ENCODE results near the gene TUBG1.

TUBG1 gene

GRCh38 chr17:42609182-42609813 lies at the start of gene TUBG1, which contains the start of gene RETREG3:
Gene TUBG1, plus strand, starts transcription at chr17:42609683. Its CDS starts 55 bp downstream, at chr17:42609738.
Gene RETREG3, minus strand, starts transcription at chr17:42609374. Its CDS starts 50 bp downstream, at chr17:42609324.
- peak; percentile 99 for DNase-seq

DNA sequence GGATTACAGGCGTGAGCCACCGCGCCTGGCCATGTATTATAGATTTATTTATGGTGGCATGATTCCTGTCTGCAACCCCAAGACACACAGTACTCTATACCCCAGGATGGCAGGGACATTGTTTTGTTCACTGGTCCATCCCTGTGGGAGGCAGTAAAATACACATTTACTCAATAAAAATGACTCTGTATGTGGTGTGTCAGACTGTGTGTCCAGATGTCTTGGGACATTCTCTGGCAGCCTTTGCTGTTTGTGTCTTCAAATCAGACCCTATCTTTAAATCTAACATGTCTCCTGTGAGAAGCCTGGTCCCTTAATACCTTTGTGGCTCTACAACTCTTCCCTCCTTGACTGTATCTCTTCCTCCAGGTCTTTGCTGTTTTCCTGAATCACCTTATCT lies 49.2 kb upstream of the TUBG1 start:
- DNase-seq = no peak

DNA sequence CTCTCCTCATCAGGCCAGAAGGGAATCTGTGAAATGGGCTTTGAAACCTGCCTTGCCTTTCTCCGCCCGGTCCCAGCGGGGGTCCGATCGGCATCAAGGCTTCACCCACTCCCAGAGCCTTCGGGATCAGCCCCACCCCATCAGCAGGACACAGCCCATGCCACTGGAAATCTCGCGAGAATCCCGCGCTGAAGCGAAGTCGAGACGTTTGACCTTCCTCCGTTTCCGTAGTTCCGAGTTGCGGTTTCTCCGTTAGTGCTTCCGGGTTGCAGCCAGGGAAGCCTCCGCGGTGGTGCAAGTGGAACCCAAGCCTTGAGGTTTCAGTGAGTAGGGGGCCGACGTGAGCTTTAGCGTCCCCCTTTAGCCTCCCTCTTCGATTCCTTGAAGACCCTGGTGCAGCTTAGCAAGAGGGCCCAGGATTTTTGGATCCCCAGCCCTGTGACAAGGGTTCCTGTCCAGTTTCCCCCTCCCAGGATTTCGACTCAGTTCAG lies 47.5 kb upstream of the TUBG1 start, which contains the start of gene COASY:
TSS of gene COASY (plus strand) at position 252 of the 491 bp plus-strand sequence. CDS start 475 bp downstream, outside the sequence.
- peak; percentile 90 for DNase-seq

DNA sequence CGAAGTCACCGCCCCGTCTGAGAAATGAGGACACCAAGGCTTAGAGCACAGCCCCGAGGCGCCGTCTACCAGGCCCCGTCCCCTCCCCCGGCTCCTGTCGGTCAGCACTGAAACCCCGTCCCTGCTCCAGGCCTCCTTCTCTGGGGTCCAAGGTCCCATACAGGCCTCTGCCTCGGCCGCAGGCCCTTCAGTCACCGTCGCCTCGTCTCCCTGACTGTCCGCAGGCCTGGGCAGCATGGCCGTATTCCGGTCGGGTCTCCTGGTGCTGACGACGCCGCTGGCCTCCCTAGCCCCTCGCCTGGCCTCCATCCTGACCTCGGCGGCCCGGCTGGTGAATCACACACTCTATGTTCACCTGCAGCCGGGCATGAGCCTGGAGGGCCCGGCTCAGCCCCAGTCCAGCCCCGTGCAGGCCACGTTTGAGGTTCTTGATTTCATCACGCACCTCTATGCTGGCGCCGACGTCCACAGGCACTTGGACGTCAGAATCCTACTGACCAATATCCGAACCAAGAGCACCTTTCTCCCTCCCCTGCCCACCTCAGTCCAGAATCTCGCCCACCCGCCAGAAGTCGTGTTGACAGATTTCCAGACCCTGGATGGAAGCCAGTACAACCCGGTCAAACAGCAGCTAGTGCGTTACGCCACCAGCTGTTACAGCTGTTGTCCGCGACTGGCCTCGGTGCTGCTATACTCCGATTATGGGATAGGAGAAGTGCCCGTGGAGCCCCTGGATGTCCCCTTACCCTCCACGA lies 46.9 kb upstream of the TUBG1 start:
- DNase-seq = no peak

DNA sequence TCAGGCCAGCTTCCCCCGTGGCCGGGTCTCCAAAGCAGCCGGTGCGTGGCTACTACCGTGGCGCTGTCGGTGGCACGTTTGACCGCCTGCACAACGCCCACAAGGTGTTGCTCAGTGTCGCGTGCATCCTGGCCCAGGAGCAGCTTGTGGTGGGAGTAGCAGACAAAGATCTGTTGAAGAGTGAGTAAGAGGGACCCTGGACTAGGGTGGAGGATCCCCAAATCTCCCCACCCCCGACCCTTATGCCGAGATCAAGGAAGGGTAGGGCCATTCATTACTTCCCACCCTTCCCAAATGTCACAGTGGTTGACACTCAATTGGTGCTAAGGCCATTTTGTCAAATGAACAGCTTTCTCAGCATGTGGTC lies 46.4 kb upstream of the TUBG1 start:
- no peak for DNase-seq

DNA sequence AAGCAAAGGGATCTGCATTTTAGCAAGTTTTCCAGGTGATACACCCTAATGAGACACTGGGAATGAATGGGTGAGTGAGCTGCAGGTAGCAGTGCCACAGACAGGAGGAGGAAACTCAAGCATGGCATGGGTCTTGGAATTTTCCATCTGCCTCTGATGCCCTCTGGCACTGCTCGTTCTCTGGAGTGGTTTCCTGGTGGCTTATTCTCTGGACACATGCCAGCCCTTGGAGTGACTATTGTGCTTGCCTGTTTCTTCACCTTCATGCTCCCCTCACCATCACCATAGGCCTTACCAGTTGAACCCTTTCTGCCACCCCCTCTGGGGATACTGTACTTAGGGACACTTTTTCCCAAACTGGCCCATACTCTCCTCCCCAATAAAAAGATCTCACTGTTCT lies 45.9 kb upstream of the TUBG1 start:
- no peak for DNase-seq

DNA sequence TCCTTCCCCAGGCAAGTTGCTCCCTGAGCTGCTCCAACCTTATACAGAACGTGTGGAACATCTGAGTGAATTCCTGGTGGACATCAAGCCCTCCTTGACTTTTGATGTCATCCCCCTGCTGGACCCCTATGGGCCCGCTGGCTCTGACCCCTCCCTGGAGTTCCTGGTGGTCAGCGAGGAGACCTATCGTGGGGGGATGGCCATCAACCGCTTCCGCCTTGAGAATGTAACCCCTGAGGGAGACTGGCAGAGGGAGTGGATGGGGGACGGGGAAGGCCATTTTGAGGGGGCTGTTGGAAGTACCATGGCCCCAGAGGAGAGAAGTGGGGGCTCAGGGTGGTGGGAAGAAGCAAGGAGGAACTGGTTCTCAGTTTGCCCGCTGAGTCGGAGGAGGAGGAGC lies 45.5 kb upstream of the TUBG1 start:
- no peak for DNase-seq

DNA sequence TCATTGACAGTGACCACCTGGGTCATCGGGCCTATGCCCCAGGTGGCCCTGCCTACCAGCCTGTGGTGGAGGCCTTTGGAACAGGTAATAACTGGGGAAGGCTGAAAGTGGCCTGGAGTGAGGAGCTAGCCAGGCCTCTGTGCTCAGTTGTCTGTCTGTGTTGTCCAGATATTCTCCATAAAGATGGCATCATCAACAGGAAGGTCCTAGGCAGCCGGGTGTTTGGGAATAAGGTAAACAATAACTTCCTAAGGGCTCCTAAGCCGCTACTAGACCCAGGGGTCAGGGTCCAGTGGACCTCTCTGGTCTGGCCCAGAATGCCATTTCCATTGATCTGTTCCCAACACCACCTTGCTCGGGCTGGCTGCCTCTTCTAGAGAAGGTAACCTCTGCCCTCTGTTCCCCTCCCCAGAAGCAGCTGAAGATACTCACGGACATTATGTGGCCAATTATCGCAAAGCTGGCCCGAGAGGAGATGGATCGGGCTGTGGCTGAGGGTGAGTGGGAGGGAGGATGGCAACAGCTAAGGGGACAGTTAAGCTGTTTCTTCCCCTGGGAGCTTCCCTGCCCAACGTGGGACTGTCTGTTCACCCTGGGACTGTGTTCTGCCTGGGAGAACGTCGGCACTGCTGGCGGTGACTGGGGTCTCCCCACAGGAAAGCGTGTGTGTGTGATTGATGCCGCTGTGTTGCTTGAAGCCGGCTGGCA lies 44.5 kb upstream of the TUBG1 start:
- DNase-seq = no peak

DNA sequence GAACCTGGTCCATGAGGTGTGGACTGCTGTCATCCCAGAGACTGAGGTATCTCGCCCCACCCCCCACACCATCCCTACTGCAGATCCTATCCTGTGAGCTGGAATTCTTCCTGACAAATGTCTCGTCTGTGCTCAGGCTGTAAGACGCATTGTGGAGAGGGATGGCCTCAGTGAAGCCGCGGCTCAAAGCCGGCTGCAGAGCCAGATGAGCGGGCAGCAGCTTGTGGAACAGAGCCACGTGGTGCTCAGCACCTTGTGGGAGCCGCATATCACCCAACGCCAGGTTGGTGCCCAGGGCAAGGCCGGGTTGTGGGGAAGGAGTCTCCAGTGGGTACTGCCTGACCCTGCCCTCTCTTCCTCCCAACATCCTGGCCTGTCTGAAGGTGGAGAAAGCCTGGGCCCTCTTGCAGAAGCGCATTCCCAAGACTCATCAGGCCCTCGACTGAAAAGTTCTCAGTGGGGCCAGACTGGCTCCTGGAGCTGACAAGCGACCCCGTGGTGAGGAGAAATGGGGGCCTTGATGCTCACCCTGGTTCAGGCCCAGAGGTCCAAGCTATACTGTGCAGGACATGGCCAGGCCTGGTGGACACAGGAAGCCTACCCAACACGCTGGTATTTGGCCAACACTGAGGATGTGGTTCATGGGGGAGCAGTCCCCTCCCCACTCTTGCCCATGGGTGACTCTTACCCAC lies 43.8 kb upstream of the TUBG1 start:
- no peak for DNase-seq

DNA sequence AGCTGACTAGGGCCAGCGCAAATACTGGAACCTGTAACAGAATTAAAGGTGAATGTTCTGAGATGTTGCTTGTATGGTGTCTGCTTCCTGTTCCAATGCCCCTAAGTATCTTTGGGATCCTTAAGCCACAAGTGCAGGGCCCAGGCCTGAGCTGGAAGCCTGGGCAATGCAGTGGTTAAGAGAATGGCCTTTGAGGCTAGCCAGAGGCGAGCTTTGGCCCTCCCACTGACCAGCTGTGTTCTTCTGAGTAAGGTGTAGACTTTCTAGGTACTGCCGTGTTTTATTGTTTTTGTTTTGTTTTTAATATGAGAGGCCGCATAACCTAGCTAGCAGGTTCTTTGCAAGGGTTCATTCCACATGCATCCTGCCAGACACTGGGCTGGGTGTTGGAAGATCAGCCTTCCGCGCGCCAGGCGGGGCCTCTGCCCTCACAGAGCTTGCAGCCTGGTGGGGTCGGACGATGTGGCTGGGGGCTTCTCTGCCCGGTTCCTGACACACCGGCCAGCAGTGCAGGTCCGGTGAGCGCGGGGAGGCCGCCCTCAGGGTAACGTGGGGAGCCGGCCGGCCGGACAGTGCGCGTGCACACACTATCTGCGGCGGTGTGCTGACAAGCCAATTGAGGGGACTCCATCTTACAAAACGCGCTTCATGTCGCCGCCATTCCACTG lies 43.1 kb upstream of the TUBG1 start:
- no peak for DNase-seq

DNA sequence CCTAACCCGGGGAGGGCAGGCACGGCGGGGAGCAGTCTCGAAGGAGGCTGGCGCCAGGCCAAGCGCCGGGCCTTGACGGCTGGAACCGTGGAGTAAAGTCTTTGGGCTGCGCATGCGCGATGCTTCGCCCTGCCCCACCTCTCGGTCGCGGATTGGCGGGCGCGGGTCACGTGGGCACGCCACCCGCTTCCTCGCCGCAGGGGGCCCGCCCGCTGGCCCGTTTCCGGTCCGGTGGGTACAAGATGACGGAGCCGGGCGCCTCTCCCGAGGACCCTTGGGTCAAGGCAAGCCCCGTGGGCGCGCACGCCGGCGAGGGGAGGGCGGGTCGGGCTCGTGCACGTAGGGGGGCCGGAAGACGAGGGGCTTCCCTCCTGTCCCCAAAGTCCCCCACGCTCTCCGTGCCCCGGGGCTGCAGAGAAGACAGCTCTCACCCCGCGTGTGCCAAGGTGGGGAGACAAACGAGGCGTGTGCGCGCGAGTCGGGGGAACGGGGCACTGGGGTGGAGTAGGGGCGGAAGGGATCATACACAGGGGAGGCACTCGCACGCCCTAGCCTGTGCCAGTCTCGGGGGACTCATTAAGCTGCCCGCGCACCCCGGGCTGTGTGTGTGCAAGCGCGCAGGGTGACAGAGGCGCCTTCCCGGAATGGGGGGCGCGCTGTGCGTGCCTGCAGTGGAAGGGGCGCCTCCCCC lies 42.5 kb upstream of the TUBG1 start, which contains the start of gene MLX:
TSS of gene MLX (plus strand) at position 218 of the 691 bp plus-strand sequence. CDS start at position 243, 25 bp downstream.
- peak; percentile 91 for DNase-seq

GRCh38 chr17:42568341-42569111 lies 41.0 kb upstream of the TUBG1 start:
- no peak for DNase-seq

DNA sequence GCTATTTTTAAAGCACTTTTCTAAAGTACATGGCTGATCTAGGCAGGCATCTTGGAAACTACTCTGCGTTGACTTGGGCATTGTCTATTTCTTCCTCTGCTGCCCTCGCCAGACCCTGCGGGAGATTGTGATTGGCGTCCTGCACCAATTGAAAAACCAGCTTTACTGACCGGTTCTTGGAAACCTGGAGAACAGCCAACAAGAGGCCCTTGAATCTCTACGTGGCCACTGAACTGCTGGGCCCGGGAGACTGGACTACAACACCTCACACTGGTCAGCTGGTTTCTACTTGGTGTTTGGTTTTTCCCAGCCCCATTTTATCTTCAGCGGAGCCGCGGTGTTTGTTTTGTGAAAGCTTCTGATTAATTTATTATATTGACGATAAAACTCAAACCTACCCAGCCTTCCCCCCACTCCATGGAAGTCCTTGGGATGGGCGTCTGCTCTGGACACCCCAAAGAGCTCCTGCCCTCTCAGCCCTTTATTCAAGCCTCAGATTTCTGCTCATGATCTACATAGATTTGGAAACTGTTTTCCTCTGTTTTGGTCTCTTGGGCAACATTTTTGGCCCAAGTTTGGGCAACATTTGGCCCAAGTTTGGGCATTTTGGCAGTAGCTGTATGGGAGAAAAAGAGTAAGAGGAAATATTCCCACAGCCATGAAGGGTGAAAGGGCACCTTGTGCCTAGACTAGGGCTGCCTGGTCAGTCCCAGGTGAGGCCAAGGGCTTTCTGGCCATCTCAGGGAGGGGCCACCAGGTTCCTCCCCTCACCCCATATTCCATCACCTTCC lies 37.9 kb upstream of the TUBG1 start:
- no peak for DNase-seq

GRCh38 chr17:42573095-42573494 lies 36.4 kb upstream of the TUBG1 start:
- DNase-seq = no peak

DNA sequence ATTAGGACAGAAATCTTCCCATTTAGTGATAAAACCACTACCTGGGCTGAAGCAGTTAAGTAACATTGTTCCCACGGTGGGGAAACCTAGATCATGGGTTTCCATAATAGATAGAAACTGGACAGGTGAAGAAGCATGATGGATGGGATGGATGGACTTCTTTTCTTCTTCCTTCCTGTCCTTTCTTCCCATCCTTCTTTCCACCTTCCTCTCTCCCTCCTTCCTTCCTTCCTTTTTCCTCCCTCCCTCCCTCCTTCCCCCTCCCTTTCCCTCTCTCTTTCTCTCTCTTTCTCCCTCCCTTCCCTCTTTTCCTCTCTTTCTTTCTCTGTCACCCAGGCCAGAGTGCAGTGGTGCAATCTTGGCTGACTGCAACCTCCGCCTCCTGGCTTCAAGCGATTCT lies 35.0 kb upstream of the TUBG1 start:
- no peak for DNase-seq

GRCh38 chr17:42577140-42577531 lies 32.3 kb upstream of the TUBG1 start:
- DNase-seq = no peak

- peak; percentile 91 for DNase-seq
Measured at GRCh38 chr17:42577532-42578281, 31.8 kb upstream of the TUBG1 start, which contains the start of gene PSMC3IP. Gene PSMC3IP, minus strand, starts transcription at chr17:42577729. Its CDS starts 43 bp downstream, at chr17:42577686.

DNA sequence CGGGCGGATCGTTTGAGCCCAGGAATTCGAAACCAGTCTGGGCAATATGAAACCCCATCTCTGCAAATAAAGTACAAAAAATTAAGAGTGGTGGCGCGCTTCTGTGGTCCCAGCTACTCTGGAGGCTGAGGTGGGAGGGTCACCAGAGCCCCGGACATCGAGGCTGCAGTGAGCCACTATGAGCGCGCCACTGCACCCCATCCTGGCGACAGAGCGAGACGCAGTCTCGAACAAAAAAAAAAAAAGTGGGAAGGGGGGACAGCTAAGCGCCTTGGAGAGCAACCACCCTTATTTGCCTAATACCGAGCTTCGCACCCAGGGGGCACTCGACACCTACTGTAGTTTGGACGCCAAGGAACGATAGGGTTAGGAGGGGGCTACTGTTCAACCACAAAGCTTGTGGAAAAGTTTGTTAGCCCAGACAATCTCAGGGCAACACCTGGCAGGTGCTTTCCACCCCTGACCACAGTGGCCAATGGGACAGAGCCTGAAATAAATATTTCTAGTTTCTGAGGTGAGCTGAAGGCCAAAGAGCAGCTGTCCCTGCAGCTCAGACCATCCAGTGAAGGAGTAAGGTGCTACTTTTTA lies 31.1 kb upstream of the TUBG1 start:
- DNase-seq = peak; percentile 71
